Gastrocnemius medialis (tissue), 4 donors: ENCODE results near the gene DPYD. TPM values are rescaled to one million over a fixed set of nuclear protein-coding genes. Genes with fewer than 3 reads are reported as not detected.

Experiments
- ATAC-seq, 2 donors: fragments of 150-250 bp; one replicate each; pipeline ENCODE4 v1.9.1; 2016
- DNase-seq, 2 donors: peaks; one replicate each; pipeline ENCODE4 v3.0.0-alpha.2; 2019
- H3K27ac ChIP-seq, 4 donors: fragments of 200-600 bp; sonication (generic); 1 replicate in 1 of 4; 2 replicates in 3 of 4; pipeline ENCODE4 v1.5.1; 2016 to 2018; ENCODE audit warnings: mild to moderate bottlenecking in 2 of 4, moderate library complexity in 1 of 4
- H3K27me3 ChIP-seq, 3 donors: fragments of 200-600 bp; sonication (generic) in 2 of 3; 1 replicate in 1 of 3; 2 replicates in 2 of 3; pipeline versions ENCODE4 v1.5.1 to v1.6.0; 2016 to 2019; ENCODE audit warnings: mild to moderate bottlenecking in 1 of 3, moderate library complexity in 1 of 3
- H3K36me3 ChIP-seq, 2 donors: fragments of 200-600 bp; sonication (generic) in 1 of 2; one replicate each; pipeline ENCODE4 v1.5.1; 2017 to 2018
- H3K4me1 ChIP-seq, 2 donors: fragments of 200-600 bp; sonication (generic) in 1 of 2; one replicate each; pipeline ENCODE4 v1.5.1; 2016 to 2017; ENCODE audit warnings: mild to moderate bottlenecking in 2 of 2
- H3K4me3 ChIP-seq, 4 donors: fragments of 200-600 bp; sonication (generic) in 3 of 4; 1 replicate in 1 of 4; 2 replicates in 3 of 4; pipeline ENCODE4 v1.5.1; 2016 to 2019; ENCODE audit warnings: mild to moderate bottlenecking in 2 of 4
- H3K9me3 ChIP-seq, 3 donors: fragments of 200-600 bp; sonication (generic) in 2 of 3; 1 replicate in 1 of 3; 2 replicates in 2 of 3; pipeline ENCODE4 v1.5.1; 2016 to 2019
- CTCF ChIP-seq, 5 experiments: fragments of 450-650 bp in 3 of 5; fragments of 200-600 bp in 2 of 5; sonication (generic) in 2 of 5; IDR thresholded peaks in 4 of 5; conservative IDR thresholded peaks in 1 of 5; 1 replicate in 4 of 5; 2 replicates in 1 of 5; pipeline ENCODE4 v1.5.1; 2016 to 2019; ENCODE audit warnings: antibody characterized with exemption in 5 of 5, mild to moderate bottlenecking in 3 of 5, moderate library complexity in 3 of 5
- POLR2A ChIP-seq, 2 donors: fragments of 450-650 bp; IDR thresholded peaks; one replicate each; pipeline ENCODE4 v1.6.1; 2017; ENCODE audit warnings: antibody characterized with exemption in 2 of 2, mild to moderate bottlenecking in 2 of 2, moderate library complexity in 2 of 2
- in situ Hi-C, 4 donors: fragments of 200-750 bp; cut with MboI; loops; one replicate each; pipeline versions ENCODE4 v1.15.0 to v1.8.0; 2017; ENCODE audit warnings: low sequenced_read_pairs in 4 of 4
- intact Hi-C: fragments of 100-400 bp; cut with DNase I; formaldehyde crosslinking; loops from one replicate; pipeline ENCODE4 v1.15.1; 2023; ENCODE audit warnings: low total_unique reads
- total RNA-seq, 4 donors: library from RNA; depleted of rRNA; stranded (reverse); fragments of >200 nt; gene quantifications; one replicate each; pipeline versions ENCODE4 v1.1.0 to v1.2.3, GENCODE V29; 2016

DPYD gene
- total RNA-seq, 4 donors from 2014 or later: 4.6 to 13.9 (median 9.1) TPM

GRCh38 chr1:97668945-97669344 is 251.9 kb downstream of the DPYD start:
- Histone ChIP-seq H3K36me3 (no peaks in the 10 kb centered on the region), H3K27me3 (no peaks in the 10 kb centered on the region), H3K9me3 (no peaks in the 10 kb centered on the region), H3K4me1 (no peaks in the 10 kb centered on the region), H3K4me3 (no peak overlapping the region), H3K27ac (no peak overlapping the region)
- in situ Hi-C loops (no loop called here), intact Hi-C loops (no loop called here)
- no peak for DNase-seq
- no peak for TF ChIP-seq POLR2A (IDR thresholded peaks at IDR 0.05)
- TF ChIP-seq CTCF (IDR thresholded peaks at IDR 0.05 in 4 of 5, conservative IDR thresholded peaks at IDR 0.05 in 1 of 5): no peak
- ATAC-seq: no peak

GRCh38 chr1:97660431-97661105 is 260.3 kb downstream of the DPYD start:
- intact Hi-C loops (no loop called here), in situ Hi-C loops (no loop called here)
- Histone ChIP-seq H3K36me3 (no peaks in the 10 kb centered on the region), H3K9me3 (no peaks in the 10 kb centered on the region), H3K4me1 (no peaks in the 10 kb centered on the region), H3K4me3 (no peak overlapping the region), H3K27me3 (no peaks in the 10 kb centered on the region), H3K27ac (no peak overlapping the region)
- TF ChIP-seq CTCF (IDR thresholded peaks at IDR 0.05 in 4 of 5, conservative IDR thresholded peaks at IDR 0.05 in 1 of 5): no peak
- TF ChIP-seq POLR2A (IDR thresholded peaks at IDR 0.05): no peak
- DNase-seq (no peak), ATAC-seq (no peak)

- no peak overlapping the region for H3K4me3 ChIP-seq
- no peak for TF ChIP-seq POLR2A (IDR thresholded peaks at IDR 0.05)
- in situ Hi-C loops: no loop called here
- no peak for ATAC-seq
- no peaks in the 10 kb centered on the region for H3K27me3 ChIP-seq
- H3K36me3 ChIP-seq: no peaks in the 10 kb centered on the region
- no peaks in the 10 kb centered on the region for H3K4me1 ChIP-seq
- intact Hi-C loops: no loop called here
- DNase-seq: no peak
- no peak overlapping the region for H3K27ac ChIP-seq
- no peaks in the 10 kb centered on the region for H3K9me3 ChIP-seq
Observed at GRCh38 chr1:97654876-97655585, 265.8 kb downstream of the DPYD start.

- Histone ChIP-seq H3K4me1 (no peaks in the 10 kb centered on the region), H3K36me3 (no peaks in the 10 kb centered on the region), H3K27me3 (no peaks in the 10 kb centered on the region), H3K27ac (no peak overlapping the region), H3K4me3 (no peak overlapping the region), H3K9me3 (no peaks in the 10 kb centered on the region)
- no peak for DNase-seq
- in situ Hi-C loops: no loop called here
- intact Hi-C loops: no loop called here
- ATAC-seq: no peak
- TF ChIP-seq CTCF (IDR thresholded peaks at IDR 0.05 in 4 of 5, conservative IDR thresholded peaks at IDR 0.05 in 1 of 5) (no peak), POLR2A (IDR thresholded peaks at IDR 0.05) (no peak)
Observed at GRCh38 chr1:97651250-97651649, 269.6 kb downstream of the DPYD start.

GRCh38 chr1:97649591-97649990 is 271.2 kb downstream of the DPYD start:
- H3K4me3 ChIP-seq: no peak overlapping the region
- in situ Hi-C loops (no loop called here), intact Hi-C loops (no loop called here)
- no peak for DNase-seq
- H3K36me3 ChIP-seq: no peaks in the 10 kb centered on the region
- no peaks in the 10 kb centered on the region for H3K9me3 ChIP-seq
- ATAC-seq: no peak
- no peak for TF ChIP-seq CTCF (IDR thresholded peaks at IDR 0.05 in 4 of 5, conservative IDR thresholded peaks at IDR 0.05 in 1 of 5)
- TF ChIP-seq POLR2A (IDR thresholded peaks at IDR 0.05): no peak
- no peaks in the 10 kb centered on the region for H3K27me3 ChIP-seq
- H3K4me1 ChIP-seq: no peaks in the 10 kb centered on the region
- H3K27ac ChIP-seq: no peak overlapping the region
